ENCODE results near the gene SYCP2L. TPM values are rescaled to one million over a fixed set of nuclear protein-coding genes. Genes with fewer than 3 reads are reported as not detected.

The SYCP2L gene
- total RNA-seq, 1 experiment from 2014 or later: 9.7 TPM

DNA sequence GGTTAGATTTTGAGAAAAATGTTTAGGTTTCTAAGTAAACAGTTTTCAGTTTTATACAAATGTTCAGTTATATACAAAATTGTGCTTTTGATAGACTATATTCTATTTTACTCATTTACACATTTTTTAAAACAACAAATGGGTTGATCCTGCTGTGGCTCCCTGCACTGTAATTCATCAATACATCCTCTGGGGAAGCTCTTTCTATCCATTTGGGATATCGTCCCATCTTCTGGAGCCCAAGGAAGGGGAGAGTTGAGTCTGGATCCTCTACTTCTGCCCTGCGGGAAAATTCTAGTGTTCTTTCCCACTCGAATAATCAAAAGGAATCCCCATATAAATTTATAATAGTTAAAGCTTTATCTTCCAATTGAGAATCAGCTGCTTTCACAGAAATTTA lies 75.0 kb downstream of the SYCP2L start:
- ChIA-PET POLR2A (ENCODE audit: low non-redundant PET) (no interaction called here), CTCF (no interaction called here)
- Histone ChIP-seq H3K4me3 (ENCODE audit: low read depth, low read length, poor library complexity, severe bottlenecking) (no peak overlapping the region), H3K27me3 (replicated peaks; ENCODE audit: insufficient read depth, low read depth, low read length, poor library complexity) (no peaks in the 10 kb centered on the region), H3K27ac (ENCODE audit: low read depth, low read length, poor library complexity, severe bottlenecking) (no peak overlapping the region), H3K4me1 (ENCODE audit: insufficient read depth, low read length, poor library complexity, severe bottlenecking) (no peaks in the 10 kb centered on the region), H3K36me3 (ENCODE audit: insufficient read depth, low read length, poor library complexity, severe bottlenecking) (no peaks in the 10 kb centered on the region), H3K9me3 (ENCODE audit: low read depth, low read length, poor library complexity, severe bottlenecking) (no peaks in the 10 kb centered on the region)
- no TSS peak for BruUV-seq (replicated peaks)
- no peak for TF ChIP-seq EZH2 (IDR thresholded peaks at IDR 0.05; ENCODE audit: borderline replicate concordance, low read depth, low read length, poor library complexity, severe bottlenecking)
- TF ChIP-seq, protein P1, sequence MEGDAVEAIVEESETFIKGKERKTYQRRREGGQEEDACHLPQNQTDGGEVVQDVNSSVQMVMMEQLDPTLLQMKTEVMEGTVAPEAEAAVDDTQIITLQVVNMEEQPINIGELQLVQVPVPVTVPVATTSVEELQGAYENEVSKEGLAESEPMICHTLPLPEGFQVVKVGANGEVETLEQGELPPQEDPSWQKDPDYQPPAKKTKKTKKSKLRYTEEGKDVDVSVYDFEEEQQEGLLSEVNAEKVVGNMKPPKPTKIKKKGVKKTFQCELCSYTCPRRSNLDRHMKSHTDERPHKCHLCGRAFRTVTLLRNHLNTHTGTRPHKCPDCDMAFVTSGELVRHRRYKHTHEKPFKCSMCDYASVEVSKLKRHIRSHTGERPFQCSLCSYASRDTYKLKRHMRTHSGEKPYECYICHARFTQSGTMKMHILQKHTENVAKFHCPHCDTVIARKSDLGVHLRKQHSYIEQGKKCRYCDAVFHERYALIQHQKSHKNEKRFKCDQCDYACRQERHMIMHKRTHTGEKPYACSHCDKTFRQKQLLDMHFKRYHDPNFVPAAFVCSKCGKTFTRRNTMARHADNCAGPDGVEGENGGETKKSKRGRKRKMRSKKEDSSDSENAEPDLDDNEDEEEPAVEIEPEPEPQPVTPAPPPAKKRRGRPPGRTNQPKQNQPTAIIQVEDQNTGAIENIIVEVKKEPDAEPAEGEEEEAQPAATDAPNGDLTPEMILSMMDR (conservative IDR thresholded peaks at IDR 0.05; ENCODE audit: low read depth, low read length): no peak
- intact Hi-C loops (cut with micrococcal nuclease; ENCODE audit: unreplicated experiment): no loop called here
- DNase-seq (ENCODE audit: low spot score): no peak

DNA sequence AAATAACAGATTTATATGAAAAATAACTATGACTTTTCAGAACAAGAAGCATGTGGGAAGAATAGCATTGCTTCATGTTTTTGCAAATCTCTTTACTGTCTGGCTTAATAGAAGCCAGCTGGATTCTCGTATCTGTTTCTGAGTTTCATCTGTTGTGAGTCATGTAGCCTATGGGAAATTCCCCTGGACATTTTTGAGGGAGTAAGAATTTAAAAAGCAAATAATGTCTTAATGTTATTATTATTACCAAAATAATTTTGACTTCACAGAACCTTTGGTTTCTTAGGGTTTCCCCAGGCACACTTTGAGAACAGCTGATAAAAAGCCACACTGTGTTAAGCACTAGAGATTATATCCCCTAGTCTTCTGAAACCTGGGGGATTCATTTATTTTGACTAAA lies 75.8 kb downstream of the SYCP2L start:
- DNase-seq (ENCODE audit: low spot score): peak; percentile 12
- CTCF ChIA-PET: no interaction called here

DNA sequence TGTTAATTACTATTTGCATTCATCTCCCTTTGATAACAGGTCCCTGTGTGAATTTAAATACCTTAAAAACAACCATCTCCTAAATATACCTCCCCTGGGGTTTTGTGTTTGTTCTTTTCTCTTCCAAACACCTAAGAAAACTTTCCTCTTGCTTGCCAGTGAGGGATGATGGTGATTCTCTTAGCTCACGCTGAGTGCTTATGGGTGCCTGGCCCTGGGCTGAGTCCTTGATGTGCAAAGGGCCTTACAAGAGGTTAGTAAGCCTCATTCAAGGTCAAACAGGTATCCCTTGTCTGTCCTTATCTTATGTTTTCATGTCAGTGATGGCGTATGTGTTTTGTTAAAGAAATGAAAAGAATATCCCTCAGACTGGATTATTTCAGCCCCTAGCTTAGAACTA lies 76.3 kb downstream of the SYCP2L start:
- TF ChIP-seq, protein P1 (conservative IDR thresholded peaks at IDR 0.05; ENCODE audit: low read depth, low read length): no peak
- no peak for TF ChIP-seq EZH2 (IDR thresholded peaks at IDR 0.05; ENCODE audit: borderline replicate concordance, low read depth, low read length, poor library complexity, severe bottlenecking)
- no peak overlapping the region for H3K4me3 ChIP-seq (ENCODE audit: low read depth, low read length, poor library complexity, severe bottlenecking)
- H3K4me1 ChIP-seq (ENCODE audit: insufficient read depth, low read length, poor library complexity, severe bottlenecking): no peaks in the 10 kb centered on the region
- no peaks in the 10 kb centered on the region for H3K36me3 ChIP-seq (ENCODE audit: insufficient read depth, low read length, poor library complexity, severe bottlenecking)
- POLR2A ChIA-PET (ENCODE audit: low non-redundant PET): no interaction called here
- H3K27ac ChIP-seq (ENCODE audit: low read depth, low read length, poor library complexity, severe bottlenecking): no peak overlapping the region
- no peaks in the 10 kb centered on the region for H3K27me3 ChIP-seq (replicated peaks; ENCODE audit: insufficient read depth, low read depth, low read length, poor library complexity)
- intact Hi-C loops (cut with micrococcal nuclease; ENCODE audit: unreplicated experiment): no loop called here
- no peak for DNase-seq (ENCODE audit: low spot score)
- BruUV-seq (replicated peaks): no TSS peak
- CTCF ChIA-PET: no interaction called here
- H3K9me3 ChIP-seq (ENCODE audit: low read depth, low read length, poor library complexity, severe bottlenecking): no peaks in the 10 kb centered on the region

More for the DNA sequence above, 75.8 kb downstream of the SYCP2L start:
- POLR2A ChIA-PET (ENCODE audit: low non-redundant PET): no interaction called here
- no peak for TF ChIP-seq EZH2 (IDR thresholded peaks at IDR 0.05; ENCODE audit: borderline replicate concordance, low read depth, low read length, poor library complexity, severe bottlenecking)
- TF ChIP-seq, protein P1 (conservative IDR thresholded peaks at IDR 0.05; ENCODE audit: low read depth, low read length): no peak
- H3K36me3 ChIP-seq (ENCODE audit: insufficient read depth, low read length, poor library complexity, severe bottlenecking): no peaks in the 10 kb centered on the region
- no peak overlapping the region for H3K27ac ChIP-seq (ENCODE audit: low read depth, low read length, poor library complexity, severe bottlenecking)
- no TSS peak for BruUV-seq (replicated peaks)
- no peaks in the 10 kb centered on the region for H3K4me1 ChIP-seq (ENCODE audit: insufficient read depth, low read length, poor library complexity, severe bottlenecking)
- no peak overlapping the region for H3K4me3 ChIP-seq (ENCODE audit: low read depth, low read length, poor library complexity, severe bottlenecking)
- no peaks in the 10 kb centered on the region for H3K9me3 ChIP-seq (ENCODE audit: low read depth, low read length, poor library complexity, severe bottlenecking)
- intact Hi-C loops (cut with micrococcal nuclease; ENCODE audit: unreplicated experiment): no loop called here
- no peaks in the 10 kb centered on the region for H3K27me3 ChIP-seq (replicated peaks; ENCODE audit: insufficient read depth, low read depth, low read length, poor library complexity)

Measured in A673 (cell line).